GM19397 (cell line): ENCODE data around the gene TAF1B.
"Not testable (repeated sequence)": the region's sequence is repeated elsewhere in the genome, so short reads cannot be mapped to it uniquely, and the experiment has no call there.

ENCODE experiments used
- ATAC-seq: cut with Tn5 transposase; IDR thresholded peaks from one replicate; pipeline ENCODE4 v1.9.1; 2021; ENCODE audit warnings: mild to moderate bottlenecking, moderate library complexity; ENCODE audit not compliant: unreplicated experiment

The TAF1B gene

GRCh38 chr2:9877726-9878125, 34.5 kb downstream of the TAF1B start:
- no peak for ATAC-seq

GRCh38 chr2:9879455-9880194, 36.4 kb downstream of the TAF1B start:
- no peak for ATAC-seq

DNA sequence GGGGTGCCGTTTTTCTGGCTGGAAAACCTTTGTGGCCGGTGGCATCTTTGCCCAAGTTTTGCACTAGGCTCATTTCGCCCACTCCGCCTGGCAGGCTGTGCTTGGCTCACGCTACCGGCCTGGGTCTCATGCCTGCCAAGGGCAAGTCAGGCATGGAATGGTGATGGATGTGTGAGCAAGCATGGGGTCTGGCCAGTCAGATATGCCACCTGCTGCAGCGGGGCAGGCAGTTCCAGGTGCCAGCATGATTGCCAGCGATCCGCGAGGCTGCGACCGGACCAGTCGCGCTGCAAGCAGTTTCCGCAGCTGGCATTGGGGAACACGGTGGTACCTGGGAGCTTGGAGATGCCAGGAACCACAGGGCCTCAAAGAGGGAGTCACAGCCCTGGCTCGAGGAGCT, 40.6 kb downstream of the TAF1B start:
- no peak for ATAC-seq

- ATAC-seq, result no peak
Measured at GRCh38 chr2:9884436-9884835, 41.2 kb downstream of the TAF1B start.

DNA sequence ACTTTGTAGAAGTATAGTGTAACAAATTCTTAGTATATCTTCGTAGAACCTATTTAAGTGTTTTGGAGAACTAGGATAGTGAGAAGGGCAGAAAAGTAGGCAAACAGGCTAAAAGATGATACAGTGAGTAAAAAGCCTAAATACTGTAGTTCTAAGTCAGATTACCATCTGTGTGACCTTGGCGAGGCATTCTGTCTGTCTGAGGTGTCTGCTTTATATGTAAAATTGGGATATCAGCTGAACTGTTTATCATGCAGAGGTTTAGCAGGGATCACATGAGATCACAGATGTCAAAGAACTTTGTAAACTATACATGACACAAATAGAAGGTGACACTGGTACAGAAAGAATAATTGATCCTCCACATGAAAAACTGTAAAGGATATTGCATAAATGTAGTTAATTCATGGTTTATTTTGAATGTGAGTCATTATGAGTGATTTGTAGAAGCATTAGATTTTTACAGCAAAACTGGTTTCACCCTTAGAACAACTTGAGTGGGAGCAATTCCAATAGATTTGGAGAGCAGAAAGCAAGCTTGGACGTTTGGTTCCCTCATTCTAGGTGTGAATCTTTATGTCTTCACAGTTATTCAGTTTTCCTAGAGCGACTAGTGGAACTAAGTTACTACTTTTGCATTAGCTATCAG, 41.9 kb downstream of the TAF1B start:
- ATAC-seq, result no peak

GRCh38 chr2:9887513-9887912, 44.2 kb downstream of the TAF1B start:
- no peak for ATAC-seq

GRCh38 chr2:9889812-9890261, 46.6 kb downstream of the TAF1B start:
- ATAC-seq, result no peak

- no peak for ATAC-seq
Measured at GRCh38 chr2:9892236-9892635, 49.0 kb downstream of the TAF1B start.

- ATAC-seq, result no peak
Measured at GRCh38 chr2:9895669-9896590, 52.7 kb downstream of the TAF1B start.

DNA sequence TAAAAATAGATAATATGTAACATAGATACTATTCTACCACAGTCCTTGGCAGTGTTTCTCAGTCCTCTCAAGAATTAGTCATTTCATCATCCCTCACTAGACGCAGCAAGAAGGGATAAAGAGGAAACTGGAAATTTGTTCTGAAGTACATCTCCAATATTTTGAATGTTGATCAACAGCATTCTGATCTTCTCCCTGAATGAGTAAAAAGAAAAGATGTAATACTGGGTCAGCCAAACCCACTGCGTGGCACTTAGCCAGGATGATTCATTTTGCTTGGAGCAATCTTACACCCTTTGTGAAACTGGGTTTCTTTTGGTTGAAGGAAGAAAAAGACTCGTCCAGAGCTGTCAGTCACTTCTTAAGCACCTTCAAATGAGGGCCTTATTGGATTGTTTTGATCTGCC, 54.1 kb downstream of the TAF1B start:
- no peak for ATAC-seq

- no peak for ATAC-seq
Measured at GRCh38 chr2:9897846-9898245, 54.6 kb downstream of the TAF1B start.

- ATAC-seq, result no peak
Measured at GRCh38 chr2:9905413-9905812, 62.1 kb downstream of the TAF1B start.

GRCh38 chr2:9907402-9907801, 64.1 kb downstream of the TAF1B start:
- no peak for ATAC-seq

- ATAC-seq, result no peak
Measured at GRCh38 chr2:9908639-9909038, 65.4 kb downstream of the TAF1B start.

GRCh38 chr2:9909106-9909505, 65.8 kb downstream of the TAF1B start:
- no peak for ATAC-seq

GRCh38 chr2:9910699-9911098, 67.4 kb downstream of the TAF1B start:
- ATAC-seq, result no peak

GRCh38 chr2:9912468-9912867, 69.2 kb downstream of the TAF1B start:
- no peak for ATAC-seq

DNA sequence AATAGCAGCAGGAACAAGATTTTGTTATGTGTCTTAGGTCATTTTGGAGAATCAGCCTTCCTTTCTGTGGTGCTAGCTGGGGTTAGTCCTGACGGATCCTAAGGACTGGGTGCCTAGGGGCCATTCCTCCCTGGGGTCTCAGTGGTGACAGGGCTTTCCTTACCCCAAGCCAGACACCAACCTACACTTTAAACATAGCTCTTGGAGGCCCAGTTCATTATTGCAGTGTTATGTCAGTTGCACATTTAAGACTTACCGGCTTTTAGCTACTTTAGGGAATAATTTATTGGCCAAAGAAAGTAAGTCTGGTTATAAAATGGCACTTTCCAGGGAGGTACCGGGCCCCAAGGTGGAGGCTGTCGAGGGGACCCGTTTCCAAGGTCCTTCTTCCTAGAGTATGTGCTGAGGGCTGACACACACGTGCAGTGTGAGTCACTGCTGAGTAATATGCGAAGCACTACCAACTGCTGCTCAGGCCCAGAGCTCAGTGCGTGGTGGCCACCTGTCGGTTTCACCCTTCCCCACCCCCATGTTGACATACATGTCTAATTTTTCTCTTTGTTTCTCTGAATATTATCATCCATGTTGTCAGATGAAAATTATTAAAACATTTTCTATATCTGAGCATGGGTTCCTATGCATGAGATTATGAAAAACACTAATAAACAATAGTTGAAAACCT, 71.3 kb downstream of the TAF1B start:
- ATAC-seq, result peak; percentile 97

DNA sequence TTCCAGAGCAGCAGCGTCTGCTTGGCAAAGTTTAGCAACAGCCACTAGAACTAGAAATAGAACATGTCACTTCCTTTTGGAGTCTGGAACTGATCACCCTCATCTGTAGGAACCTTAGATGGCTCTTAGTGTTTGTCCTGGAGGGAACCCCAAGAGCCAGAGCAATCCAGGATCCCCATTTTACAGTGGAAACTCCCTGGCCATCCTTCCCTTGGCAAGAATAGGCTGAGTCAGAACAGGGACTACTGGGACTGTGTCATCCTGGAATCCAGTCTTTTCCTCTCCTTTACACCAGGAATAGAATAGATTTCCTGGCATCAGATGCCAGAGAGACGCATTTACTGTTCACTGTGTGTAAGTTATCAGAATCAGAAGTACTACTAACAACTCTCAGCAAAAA, 75.0 kb downstream of the TAF1B start:
- ATAC-seq, result no peak

- no peak for ATAC-seq
Measured at GRCh38 chr2:9919512-9919911, 76.2 kb downstream of the TAF1B start.

DNA sequence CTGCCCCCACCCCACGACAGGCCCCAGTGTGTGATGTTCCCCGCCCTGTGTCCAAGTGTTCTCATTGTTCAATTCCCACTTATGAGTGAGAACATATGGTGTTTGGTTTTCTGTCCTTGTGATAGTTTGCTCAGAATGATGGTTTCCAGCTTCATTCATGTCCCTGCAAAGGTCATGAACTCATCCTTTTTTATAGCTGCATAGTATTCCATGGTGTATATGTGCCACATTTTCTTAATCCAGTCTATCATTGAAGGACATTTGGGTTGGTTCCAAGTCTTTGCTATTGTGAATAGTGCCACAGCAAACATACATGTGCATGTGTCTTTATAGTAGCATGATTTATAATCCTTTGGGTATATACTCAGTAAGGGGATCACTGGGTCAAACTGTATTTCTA, 83.7 kb downstream of the TAF1B start:
- not testable (repeated sequence) for ATAC-seq
